GM19452 (cell line): ENCODE results near the gene LYSMD3.
"Not testable (repeated sequence)": the region's sequence is repeated elsewhere in the genome, so short reads cannot be mapped to it uniquely, and the experiment has no call there.

Experiments
- ATAC-seq: cut with Tn5 transposase; IDR thresholded peaks from one replicate; pipeline ENCODE4 v1.9.1; 2021; ENCODE audit not compliant: unreplicated experiment

The LYSMD3 gene

GRCh38 chr5:90529194-90529938, at the start of gene LYSMD3:
TSS of gene LYSMD3 (minus strand) at chr5:90529584. CDS start at chr5:90525289, 4,295 bp downstream.
- peak; percentile 91 for ATAC-seq

- not testable (repeated sequence) for ATAC-seq
Observed at GRCh38 chr5:90576566-90576965, 47.2 kb upstream of the LYSMD3 start.

- ATAC-seq = no peak
Observed at GRCh38 chr5:90575712-90576111, 46.3 kb upstream of the LYSMD3 start.

DNA sequence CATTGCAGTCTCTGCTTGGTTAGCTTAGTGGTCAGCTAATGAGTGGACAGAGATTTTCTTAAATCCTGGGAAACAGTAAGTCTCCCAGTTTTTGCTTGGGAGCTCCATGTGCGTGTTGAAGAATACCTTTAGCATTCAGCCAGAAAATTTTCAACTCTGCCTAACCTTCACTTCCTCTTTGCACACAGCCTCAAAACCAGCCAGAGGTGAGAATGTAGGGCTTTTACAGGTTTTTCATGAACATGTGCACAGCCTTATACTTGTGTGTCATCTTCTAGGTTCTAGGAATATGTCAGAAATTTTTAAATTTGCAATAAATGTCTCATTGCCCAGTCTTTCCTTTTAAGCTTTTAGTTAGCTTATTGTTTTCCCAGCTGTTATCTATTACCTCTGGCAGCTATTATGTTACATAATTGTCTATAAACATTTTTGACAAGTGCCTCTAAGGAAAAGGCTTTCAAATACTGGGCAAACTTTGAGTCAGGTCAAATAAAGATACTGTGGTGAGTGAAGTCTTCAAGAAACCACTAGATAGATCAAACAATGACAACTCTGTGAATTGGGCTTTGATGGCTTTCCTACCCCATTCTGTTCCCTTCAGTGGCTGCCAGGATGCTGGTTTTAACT, 41.9 kb upstream of the LYSMD3 start:
- no peak for ATAC-seq

DNA sequence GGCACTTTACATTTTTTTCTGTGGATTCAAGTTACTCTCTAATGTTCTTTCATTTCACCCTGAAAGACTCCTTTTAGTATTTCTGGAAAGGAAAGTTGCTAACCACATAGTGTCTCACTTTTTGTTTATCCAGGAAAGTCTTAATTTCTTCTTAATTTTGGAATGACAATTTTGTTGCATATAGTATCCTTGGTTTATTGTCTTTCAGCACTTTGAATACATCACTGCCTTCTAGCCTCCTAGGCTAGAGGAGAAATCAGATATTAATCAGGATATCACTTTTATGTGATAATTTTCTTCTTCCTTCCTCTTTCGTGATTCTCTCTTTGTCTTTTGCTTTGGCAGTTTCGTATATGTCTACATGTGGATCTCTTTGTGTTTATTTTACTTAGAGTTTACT, 40.6 kb upstream of the LYSMD3 start:
- no peak for ATAC-seq

GRCh38 chr5:90569084-90569483, 39.7 kb upstream of the LYSMD3 start:
- ATAC-seq = no peak

DNA sequence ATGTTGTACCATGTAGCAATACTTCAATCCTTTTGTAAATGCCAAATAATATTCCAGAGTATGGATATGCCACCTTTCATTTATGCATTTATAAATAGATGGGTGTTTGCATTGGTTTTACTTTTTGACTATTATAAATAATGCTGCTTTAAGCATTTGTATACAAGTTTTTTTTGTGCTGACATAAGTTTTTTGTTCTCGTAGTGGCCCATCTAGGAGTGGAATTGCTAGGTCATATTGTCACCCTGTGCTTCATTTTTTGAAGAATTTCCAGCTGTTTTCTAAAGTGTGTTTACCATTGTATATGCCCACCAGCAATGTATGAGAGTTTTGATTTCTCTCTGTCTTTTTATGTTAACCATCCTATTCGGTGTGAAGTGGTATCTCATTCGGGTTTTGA, 36.1 kb upstream of the LYSMD3 start:
- ATAC-seq = no peak

- ATAC-seq = no peak
Observed at GRCh38 chr5:90563108-90563507, 33.7 kb upstream of the LYSMD3 start.

DNA sequence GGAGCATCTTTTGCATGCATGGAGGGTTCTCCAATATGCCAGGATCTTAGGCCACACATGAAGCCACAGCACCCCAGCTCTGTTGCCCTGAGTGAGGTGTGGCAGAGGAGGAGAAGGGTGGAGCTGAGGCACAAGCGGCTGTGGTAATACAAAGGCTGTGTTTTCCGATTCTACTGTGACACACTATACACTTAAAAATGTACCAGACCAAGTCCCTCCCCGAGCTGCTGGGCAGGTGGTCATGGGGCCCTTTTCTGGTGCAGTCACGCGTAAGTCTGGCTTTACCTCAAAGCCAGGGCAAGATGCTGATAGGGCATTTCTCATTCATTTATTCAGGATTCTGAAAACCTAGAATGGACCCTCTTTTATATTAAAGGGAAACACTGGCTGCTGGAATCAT, 33.0 kb upstream of the LYSMD3 start:
- ATAC-seq = no peak

GRCh38 chr5:90561766-90562165, 32.4 kb upstream of the LYSMD3 start:
- no peak for ATAC-seq

GRCh38 chr5:90560771-90561170, 31.4 kb upstream of the LYSMD3 start:
- no peak for ATAC-seq

- no peak for ATAC-seq
Observed at GRCh38 chr5:90558344-90559192, 29.2 kb upstream of the LYSMD3 start, which contains the start of gene ADGRV1. TSS of gene ADGRV1 (plus strand) at chr5:90558797. CDS start at chr5:90558896, 99 bp downstream.

GRCh38 chr5:90557871-90558270, 28.5 kb upstream of the LYSMD3 start:
- ATAC-seq = no peak

DNA sequence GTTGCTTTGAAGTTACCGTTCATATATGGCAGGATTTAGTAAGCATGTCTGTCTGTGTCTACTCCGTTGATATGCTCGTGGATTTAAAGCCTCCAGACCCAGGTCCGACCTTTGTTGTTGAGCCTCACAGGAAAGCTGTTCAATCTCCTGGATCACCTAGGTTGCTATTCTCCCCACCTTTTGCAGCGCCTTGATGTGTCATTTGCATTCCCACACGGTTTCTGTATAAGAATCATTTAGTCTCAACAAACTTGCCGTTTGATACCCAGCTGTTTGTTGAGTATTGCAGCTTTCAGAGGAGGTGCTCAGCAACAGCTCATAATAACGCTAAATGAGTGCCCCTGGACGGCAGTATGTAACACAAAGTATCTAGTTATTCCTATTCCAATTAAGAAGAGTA, 28.0 kb upstream of the LYSMD3 start:
- no peak for ATAC-seq

DNA sequence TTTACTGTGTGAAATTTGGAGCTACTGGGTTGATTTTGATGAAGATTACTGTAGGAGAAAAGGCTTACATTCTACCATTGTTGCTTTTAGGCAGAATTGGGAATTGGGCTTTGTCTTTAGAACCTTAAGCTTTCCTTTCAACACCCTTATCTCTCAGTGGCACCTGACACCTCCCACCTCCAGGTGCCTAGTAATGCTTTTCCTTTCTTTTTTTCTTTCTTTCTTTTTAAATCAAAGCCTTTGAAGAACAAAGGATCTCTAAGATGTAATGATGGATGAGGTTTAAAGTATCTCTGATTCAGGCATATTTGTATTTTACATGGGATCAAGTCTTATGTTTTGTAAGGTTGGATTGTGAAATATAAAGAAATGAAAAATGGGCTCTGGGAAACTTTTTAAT, 26.3 kb upstream of the LYSMD3 start:
- no peak for ATAC-seq

DNA sequence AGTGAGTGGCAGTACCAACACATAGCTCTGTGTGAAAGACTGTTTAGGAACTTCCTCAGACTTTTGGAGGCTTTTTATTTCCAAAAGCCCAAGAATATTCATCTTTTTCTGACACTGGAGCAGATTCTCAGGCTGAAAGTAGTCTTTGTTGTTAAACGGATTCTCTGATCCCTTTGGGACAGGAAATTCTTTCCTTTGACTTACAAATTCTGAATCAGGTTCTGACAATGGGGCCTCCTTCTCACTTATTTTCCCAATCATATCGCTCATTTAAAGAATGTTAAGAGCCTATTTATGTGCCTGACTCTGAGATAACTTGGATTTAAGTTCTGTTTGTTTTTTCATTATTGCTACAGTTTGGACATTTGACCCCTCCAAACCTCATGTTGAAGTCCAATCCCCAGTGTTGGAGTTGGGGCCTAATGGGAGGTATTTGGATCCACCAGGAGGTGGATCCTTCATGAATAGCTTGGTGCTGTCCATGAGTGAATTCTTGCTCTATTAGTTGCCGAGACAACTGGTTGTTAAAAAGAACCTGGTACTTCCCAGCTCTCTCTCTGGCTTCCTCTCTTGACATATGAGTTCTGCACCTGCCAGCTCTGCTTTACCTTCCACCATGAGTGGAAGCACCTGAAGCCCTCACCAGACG, 25.1 kb upstream of the LYSMD3 start:
- ATAC-seq = no peak

DNA sequence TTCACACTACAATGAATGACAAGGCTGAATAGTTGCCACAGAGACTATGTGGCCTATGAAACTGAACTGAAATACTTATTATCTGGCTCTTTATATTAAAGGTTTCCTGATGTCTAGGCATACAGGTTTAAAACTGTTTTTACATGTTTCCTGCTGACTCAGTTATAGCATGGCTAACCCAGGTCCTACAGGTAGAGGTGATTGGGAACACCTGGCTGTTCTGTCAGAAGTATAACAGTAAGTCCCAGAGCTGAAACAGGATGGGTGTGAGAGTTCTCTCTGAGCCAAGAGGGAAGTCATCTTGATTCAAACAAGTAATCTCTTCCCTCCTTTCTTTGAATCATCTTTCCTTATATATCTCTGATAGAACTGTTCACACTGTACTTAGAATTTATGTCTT, 24.3 kb upstream of the LYSMD3 start:
- no peak for ATAC-seq

- ATAC-seq = no peak
Observed at GRCh38 chr5:90551376-90551775, 22.0 kb upstream of the LYSMD3 start.

GRCh38 chr5:90550963-90551362, 21.6 kb upstream of the LYSMD3 start:
- ATAC-seq = no peak

- ATAC-seq = no peak
Observed at GRCh38 chr5:90549729-90550275, 20.4 kb upstream of the LYSMD3 start.

DNA sequence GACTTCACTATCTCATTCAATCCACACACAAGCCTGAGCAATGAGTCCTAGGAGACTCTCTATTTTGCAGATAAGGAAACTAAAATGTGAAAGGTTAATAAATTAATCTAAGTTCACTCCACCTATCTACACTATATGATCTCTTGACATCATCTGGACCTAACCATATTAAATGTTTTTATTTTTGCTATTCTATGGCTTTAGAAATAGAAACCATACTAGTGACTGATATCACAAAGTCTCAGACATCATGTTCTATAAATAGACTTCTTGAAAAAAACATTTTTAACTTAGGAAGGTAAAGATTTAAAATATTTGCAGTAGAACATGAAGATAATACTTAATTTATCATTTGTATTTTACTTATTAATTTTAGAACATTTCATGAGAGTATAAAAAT, 19.8 kb upstream of the LYSMD3 start:
- ATAC-seq = no peak
